Measurements from ENCODE around the gene KIAA1755.
"Not testable (repeated sequence)": the region's sequence is repeated elsewhere in the genome, so short reads cannot be mapped to it uniquely, and the experiment has no call there.

The KIAA1755 gene

DNA sequence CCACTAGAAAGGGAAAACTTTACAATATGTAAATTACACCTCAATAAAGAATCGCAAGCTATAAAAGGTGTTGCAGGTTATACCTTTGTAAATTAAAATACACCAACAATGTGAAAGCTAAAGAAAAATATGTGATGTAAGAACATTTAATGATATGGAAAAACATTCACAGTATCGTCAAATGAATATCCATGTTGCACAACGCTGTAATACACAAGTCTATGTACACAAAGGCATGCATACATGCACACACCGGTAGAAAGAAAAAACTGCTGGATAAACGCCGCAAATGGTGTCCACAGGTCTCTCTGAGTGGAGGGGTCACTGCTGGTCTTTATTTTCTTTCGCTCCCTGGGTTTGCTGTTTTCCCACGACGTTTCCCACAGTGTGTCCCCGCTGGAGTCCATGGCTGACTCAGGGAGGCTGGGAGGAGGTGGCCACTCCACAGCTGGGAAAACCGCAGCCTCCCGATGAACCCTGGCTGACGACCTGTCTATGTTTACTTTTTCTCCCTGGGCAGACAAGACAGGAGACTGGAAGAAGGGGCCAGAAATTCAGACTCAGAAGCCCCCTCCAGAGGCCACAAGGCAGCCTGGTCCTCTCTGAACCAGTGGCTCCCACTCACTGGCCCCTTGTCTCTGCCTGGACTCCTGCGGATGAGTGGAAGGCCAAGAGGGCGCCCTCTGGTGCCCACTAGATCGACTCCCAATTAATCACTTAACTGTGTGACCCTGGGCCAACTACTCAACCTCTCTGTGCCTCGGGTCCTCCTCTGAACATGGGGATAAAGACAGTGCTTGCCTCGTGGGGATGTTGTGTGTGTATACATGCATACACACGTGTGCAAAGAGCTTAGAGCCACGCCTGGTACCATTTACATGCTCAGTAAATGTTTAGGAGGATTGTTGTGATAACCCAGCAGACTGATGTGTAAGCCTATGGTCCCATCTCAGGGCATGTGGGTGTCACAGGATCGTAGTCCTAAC lies 30.6 kb upstream of the KIAA1755 start:
- no peak for DNase-seq

DNA sequence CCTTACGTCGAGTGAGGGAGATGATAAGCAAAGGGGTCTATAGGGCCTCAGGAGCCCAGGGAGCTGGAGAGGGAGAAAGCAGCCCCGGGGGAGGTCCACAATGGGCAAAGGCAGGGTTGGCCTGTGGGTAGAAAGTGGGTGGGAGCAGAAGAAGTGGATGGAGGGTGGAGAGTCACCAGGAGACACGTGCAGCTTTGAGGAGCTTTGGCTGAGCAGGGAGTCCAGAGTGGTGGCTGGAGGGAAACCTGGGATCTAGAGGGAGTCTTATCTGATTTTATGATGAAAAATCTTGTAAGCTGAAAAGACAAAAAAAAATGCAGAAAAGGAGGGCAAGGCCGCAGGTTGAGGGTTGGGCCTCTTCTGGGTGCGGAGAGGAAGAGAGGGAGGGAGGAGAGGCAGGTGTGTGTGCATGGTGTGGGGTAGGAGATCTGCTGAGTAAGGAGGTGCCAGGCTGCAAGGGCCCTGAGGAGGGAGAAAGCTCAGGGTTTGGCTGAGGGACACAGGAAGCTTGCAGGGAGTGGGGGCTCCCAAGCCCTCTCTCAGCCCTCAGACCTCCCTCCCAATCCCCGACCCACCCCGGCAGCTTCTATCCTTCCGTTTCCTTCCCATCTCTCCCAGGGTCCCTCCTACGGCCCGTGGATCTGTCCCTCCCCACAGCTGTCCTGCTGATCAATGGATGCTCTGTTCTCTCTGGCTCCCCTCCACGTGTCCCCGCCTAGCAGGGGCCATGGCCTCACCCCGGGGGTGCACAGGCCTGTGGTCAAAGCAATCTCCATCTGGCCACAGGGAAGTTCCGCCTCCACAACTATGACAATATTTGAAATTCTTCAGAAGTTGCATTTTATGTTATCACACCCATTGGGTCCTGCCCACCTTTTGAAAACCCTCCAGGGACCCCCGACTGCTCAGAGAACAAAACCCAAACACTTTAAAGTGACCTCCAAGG lies 26.3 kb upstream of the KIAA1755 start:
- no peak for DNase-seq

DNA sequence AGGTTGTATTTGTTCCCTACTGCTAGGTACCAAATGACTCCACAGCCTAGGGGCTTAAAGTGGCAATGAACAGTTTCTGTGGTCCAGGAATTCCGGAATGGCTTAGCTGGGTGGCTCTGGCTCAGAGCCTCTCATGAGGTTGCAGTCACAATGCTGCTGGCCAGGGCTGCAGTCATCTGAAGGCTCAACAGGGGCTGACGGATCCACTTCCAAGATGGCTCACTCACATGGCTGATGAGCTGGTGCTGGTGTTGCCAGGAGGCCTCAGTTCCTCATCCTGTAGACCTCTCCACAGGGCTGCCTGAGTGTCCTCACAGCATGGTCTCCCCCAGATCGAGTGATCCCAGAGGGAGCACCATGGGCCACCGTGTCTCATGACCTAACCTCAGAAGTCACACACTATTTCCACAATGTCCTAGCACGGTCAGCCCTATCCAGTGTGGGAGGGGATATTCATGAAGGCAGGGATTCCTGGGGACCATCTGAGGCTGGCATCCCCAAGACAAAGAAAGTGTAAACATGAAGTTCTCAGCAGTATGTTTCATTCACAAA lies 24.4 kb upstream of the KIAA1755 start:
- no peak for DNase-seq

DNA sequence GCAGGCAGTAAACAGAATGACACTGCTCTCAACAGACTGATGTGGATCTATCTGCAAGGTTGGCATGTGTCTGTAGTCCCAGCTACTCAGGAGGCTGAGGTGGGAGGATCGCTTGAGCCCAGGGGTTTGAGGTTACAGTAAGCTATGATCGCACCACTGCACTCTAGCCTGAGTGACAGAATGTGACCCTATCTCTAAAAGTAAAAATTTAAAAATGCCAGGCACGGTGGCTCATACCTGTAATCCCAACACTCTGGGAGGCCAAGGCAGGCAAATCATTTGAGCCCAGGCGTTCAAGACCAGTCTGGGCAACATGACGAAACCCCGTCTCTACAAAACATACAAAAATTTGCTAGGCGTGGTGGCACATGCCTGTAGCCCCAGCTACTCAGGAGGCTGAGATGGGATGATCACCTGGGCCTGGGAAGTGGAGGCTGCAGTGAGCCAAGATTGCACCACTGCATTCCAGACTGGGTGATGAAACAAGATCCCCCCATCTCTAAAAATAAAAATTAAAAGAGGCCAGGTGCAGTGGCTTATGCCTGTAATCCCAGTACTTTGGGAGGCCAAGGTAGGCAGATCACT lies 23.6 kb upstream of the KIAA1755 start:
- not testable (repeated sequence) for DNase-seq

DNA sequence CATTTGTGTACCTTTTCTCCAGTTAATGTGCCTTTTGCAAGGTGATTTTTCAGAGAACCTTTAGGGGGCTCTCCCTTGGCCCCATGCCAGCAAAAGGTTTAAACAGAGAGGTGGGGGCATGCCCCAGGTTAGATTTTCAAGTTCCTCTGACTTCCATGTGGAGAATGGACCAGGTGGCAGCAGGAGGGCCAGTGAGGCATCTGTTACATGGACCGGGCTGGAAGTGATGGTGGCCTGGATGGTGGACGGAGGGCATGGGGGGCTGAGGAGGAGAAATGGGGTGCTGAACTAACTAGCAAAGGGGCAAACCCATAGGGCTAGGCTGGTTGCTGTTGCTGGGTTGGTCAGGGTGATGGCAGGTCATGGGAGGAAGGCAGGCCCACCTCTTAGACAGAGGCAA lies 22.7 kb upstream of the KIAA1755 start:
- DNase-seq, result no peak

DNA sequence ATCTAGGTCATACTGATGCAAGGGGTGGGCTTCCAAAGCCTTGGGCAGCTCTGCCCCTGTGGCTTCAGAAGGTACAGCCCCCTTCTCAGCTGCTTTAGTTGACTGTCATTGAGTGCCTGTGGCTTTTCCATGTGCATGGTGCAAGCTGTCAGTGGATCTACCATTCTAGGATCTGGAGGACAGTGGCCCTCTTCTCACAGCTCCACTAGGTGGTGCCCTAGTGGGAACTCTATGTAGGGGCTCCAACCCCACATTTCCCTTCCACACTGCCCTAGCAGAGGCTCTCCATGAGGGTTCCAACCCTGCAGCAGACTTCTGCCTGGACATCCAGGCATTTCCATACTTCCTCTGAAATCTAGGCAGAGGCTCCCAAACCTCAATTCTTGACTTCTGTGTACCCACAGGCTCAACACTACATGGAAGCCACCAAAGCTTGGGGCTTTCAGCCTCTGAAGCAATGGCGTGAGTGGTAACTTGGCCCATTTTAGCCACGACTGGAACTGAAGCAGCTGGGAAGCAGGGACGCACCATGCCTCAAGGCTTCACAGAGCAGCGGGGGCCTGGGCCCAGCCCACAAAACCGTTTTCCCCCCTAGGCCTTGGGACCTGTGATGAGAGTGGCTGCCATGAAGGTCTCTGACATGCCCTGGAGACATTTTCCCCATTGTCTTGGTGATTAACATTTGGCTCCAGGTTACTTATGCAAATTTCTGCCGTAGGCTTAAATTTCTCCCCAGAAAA lies 20.8 kb upstream of the KIAA1755 start:
- not testable (repeated sequence) for DNase-seq

DNA sequence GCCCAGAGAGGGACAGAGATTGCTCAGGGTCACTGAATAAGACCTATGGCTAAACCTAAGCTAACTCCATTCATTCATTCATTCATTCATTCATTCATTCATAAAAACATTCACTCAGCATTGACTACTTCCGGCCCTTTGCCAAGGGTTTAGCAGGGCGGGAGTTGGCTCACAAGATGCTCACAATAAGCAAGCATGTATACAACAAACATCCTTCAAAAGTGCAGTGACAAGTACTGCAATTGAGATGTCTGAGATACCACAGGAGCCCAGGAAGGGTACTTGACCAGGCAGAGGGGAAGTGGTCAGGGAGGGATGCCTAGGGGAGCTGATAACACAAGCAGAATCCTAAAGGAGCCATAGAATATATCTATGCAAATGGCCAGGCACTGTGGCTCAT lies 18.2 kb upstream of the KIAA1755 start:
- no peak for DNase-seq

DNA sequence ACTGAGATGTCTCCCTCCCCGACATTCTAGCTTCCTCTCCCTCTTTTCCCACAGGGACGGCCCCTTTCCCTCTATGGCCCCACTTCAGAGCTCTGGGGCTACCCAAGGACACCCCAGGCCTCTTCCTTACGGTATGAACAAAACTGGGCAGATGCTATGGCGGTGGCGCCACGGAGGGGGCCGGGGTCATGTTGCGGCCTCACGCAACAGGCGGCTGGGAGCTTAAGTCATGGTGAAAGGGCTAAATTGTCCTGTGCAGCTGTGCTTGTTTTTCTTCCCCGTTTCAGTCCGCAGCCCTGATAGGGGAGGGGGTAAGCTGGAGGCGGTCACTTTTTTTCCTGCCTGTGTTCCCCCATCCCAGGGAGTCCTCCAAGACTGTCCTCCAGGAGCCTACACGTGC lies 17.6 kb upstream of the KIAA1755 start:
- DNase-seq, result no peak

DNA sequence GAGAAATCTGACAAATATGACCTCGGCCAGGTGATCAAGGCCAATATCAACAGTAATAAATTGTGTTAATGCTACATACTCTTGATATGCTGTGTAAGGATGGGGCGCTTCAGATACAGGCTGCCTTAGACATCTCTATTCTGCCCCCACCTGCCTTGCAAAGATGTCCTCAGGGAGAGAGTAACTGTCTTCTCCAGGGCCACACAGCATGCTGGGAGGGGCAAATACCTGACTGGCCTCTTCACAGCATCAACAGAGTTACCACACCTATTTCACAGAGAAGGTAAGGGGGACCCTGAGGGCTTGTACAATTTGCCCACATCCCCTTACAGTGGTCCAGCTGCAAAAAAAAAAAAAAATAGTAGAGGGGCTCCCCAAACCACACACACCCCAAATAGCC lies 17.2 kb upstream of the KIAA1755 start:
- DNase-seq, result no peak

DNA sequence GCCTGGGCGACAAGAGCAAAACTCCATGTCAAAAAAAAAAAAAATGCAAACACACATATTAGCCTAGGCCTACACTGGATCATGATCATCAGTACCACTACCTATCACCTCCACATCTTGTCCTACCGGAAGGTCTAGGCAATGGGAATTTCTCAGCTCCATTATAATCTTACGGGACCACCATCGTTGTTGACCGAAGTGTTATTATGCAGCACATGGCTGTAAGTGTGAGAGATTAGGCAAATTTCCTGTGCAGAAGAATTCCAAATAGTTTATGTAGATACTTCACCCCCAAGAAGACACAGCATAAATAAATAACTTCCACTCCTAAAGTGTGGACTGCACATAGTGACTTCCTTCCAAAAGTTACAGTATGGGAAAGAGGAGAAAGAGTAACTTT lies 16.8 kb upstream of the KIAA1755 start:
- no peak for DNase-seq

DNA sequence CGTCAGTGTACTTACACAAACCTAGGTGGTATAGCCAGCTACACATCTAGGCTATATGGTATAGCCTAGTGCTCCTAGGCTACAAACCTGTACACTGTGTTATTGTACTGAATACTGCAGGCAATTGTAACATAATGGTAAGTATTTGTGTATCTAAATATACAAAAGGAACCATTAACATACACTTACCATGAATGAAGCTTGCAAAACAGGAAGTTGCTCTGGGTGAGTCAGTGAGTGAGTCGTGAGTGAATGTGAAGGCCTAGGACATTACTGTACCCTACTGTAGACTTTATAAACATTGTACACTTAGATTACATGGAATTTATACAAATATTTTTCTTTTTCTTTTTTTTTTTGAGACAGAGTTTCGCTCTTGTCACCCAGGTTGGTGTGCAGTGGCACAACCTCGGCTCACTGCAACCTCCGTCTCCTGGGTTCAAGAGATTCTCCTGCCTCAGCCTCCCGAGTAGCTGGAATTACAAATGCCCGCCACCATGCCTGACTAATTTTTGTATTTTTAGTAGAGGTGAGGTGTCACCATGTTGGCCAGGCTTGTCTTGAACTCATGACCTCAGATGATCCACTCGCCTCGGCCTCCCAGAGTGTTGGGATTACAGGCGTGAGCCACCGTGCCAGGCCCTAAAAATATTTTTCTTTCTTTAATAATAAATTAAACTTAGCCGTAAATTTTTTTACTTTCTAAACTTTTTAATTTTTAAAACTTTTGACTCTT lies 15.4 kb upstream of the KIAA1755 start:
- no peak for DNase-seq

DNA sequence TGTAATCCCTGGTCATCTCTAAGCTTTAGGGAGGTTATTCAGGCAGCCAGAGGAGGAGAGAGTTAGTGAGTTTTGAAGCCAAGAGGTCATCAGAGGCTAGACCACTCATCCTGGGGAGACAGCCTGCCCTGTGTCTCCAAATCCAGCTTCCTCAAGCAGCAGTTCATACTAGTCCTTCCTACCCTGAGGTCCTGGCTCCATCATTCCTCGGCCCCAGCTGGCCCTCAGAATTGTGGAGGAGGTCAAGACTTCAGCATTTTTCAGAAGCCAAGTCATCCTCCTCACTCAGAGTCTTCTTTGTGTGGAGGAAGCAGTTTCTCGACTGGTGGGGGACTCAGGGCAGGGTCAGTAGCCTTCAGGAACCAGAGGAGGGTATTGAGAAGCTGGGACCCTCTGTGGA lies 12.4 kb upstream of the KIAA1755 start:
- no peak for DNase-seq

DNA sequence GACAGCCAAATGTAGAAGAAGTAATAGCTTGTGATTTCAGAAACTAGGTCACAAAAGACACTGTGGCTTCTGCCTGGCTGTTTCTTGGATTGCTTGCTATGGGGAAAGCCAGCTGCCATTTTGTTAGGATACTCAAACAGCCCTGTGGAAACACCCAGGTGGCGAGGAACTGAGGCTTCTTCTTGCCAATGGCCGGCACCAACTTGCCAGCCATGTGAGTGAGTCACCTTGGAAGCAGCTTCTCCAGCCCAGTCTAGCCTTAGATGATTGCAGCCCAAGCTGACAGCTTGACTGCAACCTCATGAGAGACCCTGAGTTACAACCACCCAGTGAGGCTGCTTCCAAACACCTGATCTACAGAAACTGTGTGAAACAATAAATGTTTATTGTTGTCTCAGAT lies 11.9 kb upstream of the KIAA1755 start:
- DNase-seq, result no peak

DNA sequence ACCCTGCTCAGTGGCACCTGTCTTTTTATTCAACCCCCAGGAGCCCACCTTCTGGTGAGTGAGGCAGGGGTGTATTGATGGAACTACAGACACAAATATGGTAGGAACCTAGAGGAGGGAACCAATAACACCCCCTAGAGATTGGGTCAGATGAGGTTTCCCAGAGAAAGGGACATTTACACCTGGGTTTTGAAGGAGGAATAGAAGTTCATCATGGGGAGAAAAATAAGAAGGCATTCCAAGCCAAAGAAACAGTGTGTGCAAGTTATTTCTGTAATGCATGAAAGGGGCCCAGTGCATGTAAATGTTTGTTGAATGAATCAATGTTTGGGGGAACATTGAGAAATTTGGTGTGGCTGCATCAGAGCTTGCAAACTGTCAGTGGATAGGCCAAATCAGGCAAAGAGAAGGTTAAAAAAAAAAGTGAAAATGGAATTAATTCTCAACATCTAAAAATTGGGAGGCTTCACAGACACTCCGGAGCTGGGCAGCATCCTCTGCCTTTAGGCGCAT lies 11.1 kb upstream of the KIAA1755 start:
- DNase-seq, result no peak

DNA sequence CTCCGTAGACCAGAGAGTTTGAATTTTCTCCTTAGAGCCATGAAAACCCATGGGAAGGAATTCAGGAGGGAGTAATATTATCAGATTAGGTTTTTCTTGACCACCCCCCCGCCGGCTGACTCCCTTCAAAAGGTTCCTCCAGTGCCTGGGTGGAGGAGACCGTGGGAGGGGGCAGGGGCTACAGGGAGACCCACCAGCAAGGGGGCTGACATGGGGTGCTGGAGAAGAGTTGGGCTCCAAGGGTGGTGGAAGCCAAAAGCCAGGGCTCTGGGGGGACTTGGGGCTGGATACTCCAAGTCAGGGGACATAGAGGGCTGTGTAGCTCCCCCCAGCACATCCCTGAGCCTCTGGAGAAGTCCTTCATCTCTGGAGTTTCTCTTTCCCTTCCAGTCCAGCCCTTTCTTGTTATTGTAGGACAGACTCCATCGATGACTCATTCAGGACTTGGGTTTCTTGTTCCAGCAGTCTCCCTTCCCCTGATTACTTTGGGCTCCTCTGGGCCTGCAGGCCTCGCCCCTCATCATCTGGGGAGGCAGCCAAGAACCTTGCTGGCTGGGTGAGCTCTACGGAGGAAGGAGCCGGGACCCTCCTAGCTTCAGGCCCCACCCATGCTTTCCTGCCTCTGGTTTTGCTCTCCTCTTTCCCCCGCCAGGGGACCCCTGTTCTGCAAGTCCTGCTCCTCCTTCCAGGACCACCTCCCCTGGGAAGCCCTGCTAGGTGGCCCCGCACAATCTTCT lies 10.5 kb upstream of the KIAA1755 start:
- DNase-seq, result no peak

DNA sequence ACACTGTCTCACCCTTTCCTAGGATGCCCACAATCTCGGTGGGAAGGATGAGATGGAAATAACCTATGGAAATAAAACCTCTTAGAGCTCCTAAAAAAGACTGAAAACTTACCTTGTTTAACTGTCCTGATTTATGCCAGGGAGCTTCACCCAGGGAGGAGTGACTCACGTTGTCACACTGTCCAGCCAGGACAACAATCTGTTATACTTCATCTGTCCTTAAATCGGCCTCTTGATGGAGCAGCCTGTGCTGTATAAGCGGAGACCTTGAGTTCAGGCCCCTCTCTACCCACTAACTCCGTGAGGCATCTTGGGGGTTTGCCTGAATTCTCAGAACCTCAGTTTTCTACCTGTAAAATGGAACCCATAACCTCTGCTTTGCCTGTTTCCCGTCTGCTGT lies 9.2 kb upstream of the KIAA1755 start:
- DNase-seq, result no peak

DNA sequence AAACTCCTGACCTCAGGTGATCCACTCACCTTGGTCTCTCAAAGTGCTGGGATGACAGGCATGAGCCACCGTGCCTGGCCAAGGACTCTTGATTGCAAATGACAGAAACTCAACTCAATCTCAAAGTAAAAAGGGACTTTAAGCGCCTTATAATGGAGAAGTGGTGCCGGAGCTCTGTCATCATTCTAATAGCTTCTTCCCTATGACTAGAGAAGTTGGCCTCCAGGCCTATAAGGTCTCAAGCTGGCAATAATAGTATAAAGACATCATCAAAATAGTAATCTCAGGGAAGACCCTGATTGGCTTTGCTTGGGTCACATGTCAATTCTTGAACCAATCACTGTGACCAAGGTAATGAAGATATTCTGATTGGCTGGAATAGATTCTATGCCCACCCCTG lies 8.5 kb upstream of the KIAA1755 start:
- DNase-seq, result no peak

DNA sequence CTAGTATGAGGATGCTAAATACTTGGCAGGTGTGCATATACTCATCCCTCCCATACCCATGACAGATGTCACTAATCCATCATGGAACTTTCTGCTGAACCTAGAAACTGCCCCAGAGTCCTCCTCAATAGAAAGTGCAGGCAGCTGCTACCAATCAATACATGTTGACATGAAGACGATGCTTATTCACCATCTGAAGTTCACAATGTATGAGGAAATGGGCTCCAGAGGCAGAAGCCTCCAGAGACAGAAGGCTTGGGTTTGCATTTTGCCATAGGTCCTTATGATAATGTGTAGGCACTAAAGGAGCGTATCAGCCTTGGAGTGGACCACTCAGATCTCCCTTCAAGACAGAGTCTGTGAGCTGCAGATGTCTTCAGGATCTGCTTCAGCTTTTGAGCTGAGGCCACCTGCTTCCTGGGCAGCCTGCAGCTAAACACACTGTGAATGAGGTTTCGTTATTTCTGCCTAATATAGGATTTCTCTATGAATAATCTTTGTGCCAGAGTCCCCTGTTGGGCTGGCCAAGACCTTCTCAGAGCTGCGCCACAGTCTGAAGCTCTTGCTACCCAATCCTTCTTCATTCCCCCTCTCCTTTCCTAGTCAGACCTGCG lies 7.5 kb upstream of the KIAA1755 start:
- no peak for DNase-seq

DNA sequence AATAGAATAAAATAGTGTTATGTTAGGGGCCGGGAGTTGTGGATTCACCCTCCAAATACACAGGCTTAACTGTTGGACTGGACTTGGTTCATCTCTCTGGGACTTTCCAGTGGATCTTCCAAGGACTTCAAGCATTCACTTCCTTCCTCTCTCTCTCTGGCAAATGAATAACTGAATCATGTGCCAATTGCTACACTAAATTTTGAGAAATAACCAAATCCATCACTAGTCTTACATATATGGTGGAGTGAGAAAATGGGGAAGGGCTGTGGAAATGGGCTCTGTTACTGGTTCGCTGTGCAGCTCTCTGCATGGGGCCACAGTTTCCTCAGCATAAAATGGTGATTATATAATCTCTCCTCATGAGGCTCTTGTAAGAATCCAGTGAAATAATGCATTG lies 6.8 kb upstream of the KIAA1755 start:
- DNase-seq, result no peak

DNA sequence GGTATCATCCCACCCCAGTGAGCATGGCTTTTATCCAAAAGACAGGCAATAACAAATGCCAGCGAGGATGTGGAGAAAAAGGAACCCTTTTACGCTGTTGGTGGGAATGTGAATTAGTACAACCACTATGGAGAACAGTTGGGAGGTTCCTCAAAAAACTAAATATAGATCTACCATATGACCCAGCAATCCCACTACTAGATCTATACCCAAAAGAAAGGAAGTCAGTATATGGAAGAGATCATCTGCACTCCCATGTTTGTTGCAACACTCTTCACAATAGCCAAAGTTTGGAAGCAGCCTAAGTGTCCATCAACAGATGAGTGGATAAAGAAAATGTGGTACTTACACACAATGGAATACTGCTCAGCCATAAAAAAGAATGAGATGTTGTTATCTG lies 5.9 kb upstream of the KIAA1755 start:
- no peak for DNase-seq
